HCT116 (cell line): Measurements from ENCODE around the gene PTGR3. TPM values are rescaled to one million over a fixed set of nuclear protein-coding genes. Genes with fewer than 3 reads are reported as not detected.

ENCODE experiments used
- ATAC-seq: fragments of 200-7000 bp; cut with Tn5 transposase; 2 replicates; pipeline ENCODE4 v1.9.1; 2020; ENCODE audit warnings: mild to moderate bottlenecking, moderate library complexity
- BruUV-seq: library from RNA; stranded (reverse); fragments of 400-500 nt; replicated peaks from 2 replicates; lab custom pipeline; 2021; lab: Mats Ljungman, UMichigan
- CTCF ChIA-PET: fragments of 300-600 bp; sonication (Branson Sonifier 250); formaldehyde crosslinking; loops from one replicate; lab custom pipeline; 2021; ENCODE audit warnings: antibody characterized with exemption; lab: Charles Lee
- POLR2A ChIA-PET: fragments of 300-600, 350-600 bp; sonication (Branson Sonifier 250); formaldehyde crosslinking; loops from one replicate; lab custom pipeline; 2021; ENCODE audit warnings: antibody characterized with exemption; lab: Charles Lee
- RAD21 ChIA-PET, 2 experiments: fragments of 300-600 bp; sonication (Branson Sonifier 250); formaldehyde crosslinking; loops; one replicate each; lab custom pipeline; 2023; ENCODE audit warnings: low total read pairs in 2 of 2; ENCODE audit not compliant: uncharacterized antibody in 2 of 2, unreplicated experiment in 2 of 2, low non-redundant PET in 1 of 2; lab: Charles Lee
- DNase-seq: peaks from one replicate; pipeline ENCODE4 v3.0.0-alpha.2; 2010; ENCODE audit warnings: low read depth, low spot score
- H2AFZ ChIP-seq: fragments of 200-600 bp; shearing (Covaris generic), sonication (generic); 2 replicates; pipeline ENCODE4 v1.6.1; 2017; ENCODE audit warnings: low read depth, mixed run types, mixed read lengths, antibody characterized with exemption, low read length; ENCODE audit not compliant: poor library complexity, severe bottlenecking
- H3K27ac ChIP-seq: 2 replicates; pipeline ENCODE4 v1.5.1; 2012; ENCODE audit warnings: low read depth, low read length
- H3K27me3 ChIP-seq: fragments of 200-600 bp; sonication (generic); 2 replicates; pipeline ENCODE4 v1.6.1; 2016; ENCODE audit warnings: mixed run types, low read length, mixed read lengths; ENCODE audit not compliant: insufficient read depth
- H3K36me3 ChIP-seq, 2 experiments: fragments of 200-500 bp in 1 of 2; fragments of 200-600 bp in 1 of 2; sonication (Bioruptor generic) in 1 of 2; sonication (generic) in 1 of 2; 2 replicates each; pipeline versions ENCODE4 v1.5.1 to v1.6.1; 2014 to 2016; ENCODE audit warnings: low read length in 2 of 2, inconsistent platforms in 1 of 2, mixed read lengths in 1 of 2, mixed run types in 1 of 2; ENCODE audit not compliant: insufficient read depth in 2 of 2, control insufficient read depth in 1 of 2
- H3K4me1 ChIP-seq, 2 experiments: fragments of 200-600 bp in 1 of 2; sonication (generic) in 1 of 2; 2 replicates each; pipeline versions ENCODE4 v1.5.1 to v1.6.1; 2012 to 2017; ENCODE audit warnings: low read length in 2 of 2, inconsistent platforms in 1 of 2, mild to moderate bottlenecking in 1 of 2, mixed read lengths in 1 of 2, mixed run types in 1 of 2, moderate library complexity in 1 of 2; ENCODE audit not compliant: insufficient read depth in 2 of 2, control insufficient read depth in 1 of 2
- H3K4me2 ChIP-seq: fragments of 200-600 bp; sonication (generic); 2 replicates; pipeline ENCODE4 v1.6.1; 2017; ENCODE audit warnings: mixed run types, low read length, mixed read lengths
- H3K4me3 ChIP-seq, 2 experiments: fragments of 200-600 bp in 1 of 2; sonication (generic) in 1 of 2; replicated peaks in 1 of 2; 2 replicates each; pipeline ENCODE4 v1.5.1; 2011 to 2016; ENCODE audit warnings: low read length in 2 of 2, control low read depth in 1 of 2, low read depth in 1 of 2, mild to moderate bottlenecking in 1 of 2, mixed read lengths in 1 of 2, mixed run types in 1 of 2
- H3K79me2 ChIP-seq: fragments of 200-600 bp; sonication (generic); 2 replicates; pipeline ENCODE4 v1.6.1; 2017; ENCODE audit warnings: mild to moderate bottlenecking, mixed run types, low read length, moderate library complexity, mixed read lengths; ENCODE audit not compliant: insufficient read depth
- H3K9ac ChIP-seq: fragments of 200-600 bp; sonication (generic); 2 replicates; pipeline ENCODE4 v1.6.1; 2016; ENCODE audit warnings: low read length, mixed read lengths
- H3K9me2 ChIP-seq: fragments of 200-600 bp; sonication (generic), shearing (Covaris generic); 2 replicates; pipeline ENCODE4 v1.6.1; 2017; ENCODE audit warnings: mixed run types, mild to moderate bottlenecking, moderate library complexity; ENCODE audit not compliant: insufficient read depth
- H3K9me3 ChIP-seq, 2 experiments: fragments of 200-500 bp in 1 of 2; fragments of 200-600 bp in 1 of 2; sonication (Bioruptor generic) in 1 of 2; sonication (generic) in 1 of 2; 2 replicates each; pipeline ENCODE4 v1.6.1; 2014 to 2017; ENCODE audit warnings: low read length in 2 of 2, mixed read lengths in 2 of 2, inconsistent platforms in 1 of 2, low read depth in 1 of 2, mild to moderate bottlenecking in 1 of 2, mixed run types in 1 of 2, moderate library complexity in 1 of 2; ENCODE audit not compliant: control insufficient read depth in 1 of 2, insufficient read depth in 1 of 2
- H4K20me1 ChIP-seq: fragments of 200-600 bp; sonication (generic), shearing (Covaris generic); 2 replicates; pipeline ENCODE4 v1.6.1; 2017; ENCODE audit warnings: mixed run types, mild to moderate bottlenecking, moderate library complexity; ENCODE audit not compliant: insufficient read depth
- POLR2AphosphoS5 ChIP-seq: IDR thresholded peaks from 2 replicates; pipeline ENCODE4 v1.6.1; 2011; ENCODE audit warnings: mild to moderate bottlenecking, low read depth, low read length, moderate library complexity
- RAD21 ChIP-seq: IDR thresholded peaks from 2 replicates; pipeline ENCODE4 v1.6.1; 2012; ENCODE audit warnings: low read depth, mild to moderate bottlenecking
- SRF ChIP-seq: IDR thresholded peaks from 2 replicates; pipeline ENCODE4 v1.6.1; 2012; ENCODE audit warnings: low read depth
- intact Hi-C: fragments of 100-400 bp; cut with micrococcal nuclease; formaldehyde crosslinking; loops from 2 replicates; pipeline ENCODE4 v1.10.0; 2022
- total RNA-seq: library from RNA; stranded (reverse); gene quantifications from one replicate; pipeline ENCODE4 v1.2.1, GENCODE V29; 2021; ENCODE audit not compliant: unreplicated experiment
- TF ChIP-seq, protein P1 (sequence below): IDR thresholded peaks from 2 replicates; pipeline ENCODE4 v1.6.1; 2012
- TF ChIP-seq, protein P2 (sequence below): IDR thresholded peaks from 2 replicates; pipeline ENCODE4 v1.6.1; 2012; ENCODE audit warnings: low read depth
- TF ChIP-seq, protein P3 (sequence below): IDR thresholded peaks from 2 replicates; pipeline ENCODE4 v1.6.1; 2011; ENCODE audit warnings: mild to moderate bottlenecking, low read length, moderate library complexity; ENCODE audit not compliant: insufficient replicate concordance; ENCODE audit errors: extremely low read depth

Gene PTGR3
- total RNA-seq, 1 experiment from 2014 or later, result 25.3 TPM

DNA sequence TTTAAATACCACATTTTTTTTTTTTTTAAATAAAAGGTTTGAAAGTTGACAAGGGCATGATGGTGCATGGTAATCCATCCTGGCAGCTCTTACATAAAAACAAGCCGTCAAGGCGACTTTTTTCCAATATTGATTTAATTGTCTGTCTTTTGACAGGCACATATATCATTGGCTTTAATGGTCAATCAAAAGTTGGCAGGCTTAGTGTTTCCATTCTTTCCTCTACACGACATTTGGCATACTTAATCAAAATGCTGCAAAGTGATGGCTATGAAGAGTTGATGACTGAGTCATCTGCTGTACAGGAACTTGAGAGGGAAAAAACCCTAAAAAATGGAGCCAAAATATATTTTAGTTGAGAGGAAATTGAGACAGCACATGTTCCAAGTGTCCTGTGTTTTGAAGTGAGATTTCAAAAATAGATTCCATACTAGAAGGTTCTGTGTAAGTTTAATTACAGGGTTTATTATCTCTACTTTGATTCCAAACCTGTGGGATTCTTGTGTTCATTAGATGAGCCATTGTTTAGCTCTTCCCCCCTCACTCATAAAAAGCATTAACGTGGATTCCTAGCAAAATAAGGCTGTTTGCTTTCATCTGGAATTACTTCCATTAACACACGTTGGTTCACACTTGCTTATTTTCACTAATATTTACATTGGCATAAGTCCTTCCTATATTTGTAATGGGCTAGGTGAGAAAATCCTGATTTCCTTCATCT lies 4.8 kb upstream of the PTGR3 start:
- Histone ChIP-seq H3K4me3 (no peak overlapping the region), H3K27me3 (no peaks in the 10 kb centered on the region), H3K4me1 (peaks cover 13 to 29% of the 10 kb centered on the region in 2 experiments; a peak in 3 of 4 replicates), H4K20me1 (no peaks in the 10 kb centered on the region), H3K4me2 (no peak overlapping the region), H3K36me3 (no peaks in the 10 kb centered on the region), H3K79me2 (no peaks in the 10 kb centered on the region), H3K27ac (no peak overlapping the region), H3K9ac (no peak overlapping the region), H3K9me2 (no peaks in the 10 kb centered on the region), H2AFZ (no peak overlapping the region), H3K9me3 (no peaks in the 10 kb centered on the region)
- intact Hi-C loops, result loop anchor here (5.0 kb wide), 1 partner anchor 194 kb away; no protein-coding TSS in a partner anchor
- ChIA-PET CTCF (no interaction called here), RAD21 (no interaction called here), POLR2A (no interaction called here)
- no peak for DNase-seq
- ATAC-seq, result no peak
- TF ChIP-seq, protein P1, sequence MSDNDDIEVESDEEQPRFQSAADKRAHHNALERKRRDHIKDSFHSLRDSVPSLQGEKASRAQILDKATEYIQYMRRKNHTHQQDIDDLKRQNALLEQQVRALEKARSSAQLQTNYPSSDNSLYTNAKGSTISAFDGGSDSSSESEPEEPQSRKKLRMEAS, result no peak
- no peak for TF ChIP-seq RAD21
- TF ChIP-seq SRF, result no peak
- TF ChIP-seq, protein P2, sequence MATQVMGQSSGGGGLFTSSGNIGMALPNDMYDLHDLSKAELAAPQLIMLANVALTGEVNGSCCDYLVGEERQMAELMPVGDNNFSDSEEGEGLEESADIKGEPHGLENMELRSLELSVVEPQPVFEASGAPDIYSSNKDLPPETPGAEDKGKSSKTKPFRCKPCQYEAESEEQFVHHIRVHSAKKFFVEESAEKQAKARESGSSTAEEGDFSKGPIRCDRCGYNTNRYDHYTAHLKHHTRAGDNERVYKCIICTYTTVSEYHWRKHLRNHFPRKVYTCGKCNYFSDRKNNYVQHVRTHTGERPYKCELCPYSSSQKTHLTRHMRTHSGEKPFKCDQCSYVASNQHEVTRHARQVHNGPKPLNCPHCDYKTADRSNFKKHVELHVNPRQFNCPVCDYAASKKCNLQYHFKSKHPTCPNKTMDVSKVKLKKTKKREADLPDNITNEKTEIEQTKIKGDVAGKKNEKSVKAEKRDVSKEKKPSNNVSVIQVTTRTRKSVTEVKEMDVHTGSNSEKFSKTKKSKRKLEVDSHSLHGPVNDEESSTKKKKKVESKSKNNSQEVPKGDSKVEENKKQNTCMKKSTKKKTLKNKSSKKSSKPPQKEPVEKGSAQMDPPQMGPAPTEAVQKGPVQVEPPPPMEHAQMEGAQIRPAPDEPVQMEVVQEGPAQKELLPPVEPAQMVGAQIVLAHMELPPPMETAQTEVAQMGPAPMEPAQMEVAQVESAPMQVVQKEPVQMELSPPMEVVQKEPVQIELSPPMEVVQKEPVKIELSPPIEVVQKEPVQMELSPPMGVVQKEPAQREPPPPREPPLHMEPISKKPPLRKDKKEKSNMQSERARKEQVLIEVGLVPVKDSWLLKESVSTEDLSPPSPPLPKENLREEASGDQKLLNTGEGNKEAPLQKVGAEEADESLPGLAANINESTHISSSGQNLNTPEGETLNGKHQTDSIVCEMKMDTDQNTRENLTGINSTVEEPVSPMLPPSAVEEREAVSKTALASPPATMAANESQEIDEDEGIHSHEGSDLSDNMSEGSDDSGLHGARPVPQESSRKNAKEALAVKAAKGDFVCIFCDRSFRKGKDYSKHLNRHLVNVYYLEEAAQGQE, result no peak
- TF ChIP-seq, protein P3, sequence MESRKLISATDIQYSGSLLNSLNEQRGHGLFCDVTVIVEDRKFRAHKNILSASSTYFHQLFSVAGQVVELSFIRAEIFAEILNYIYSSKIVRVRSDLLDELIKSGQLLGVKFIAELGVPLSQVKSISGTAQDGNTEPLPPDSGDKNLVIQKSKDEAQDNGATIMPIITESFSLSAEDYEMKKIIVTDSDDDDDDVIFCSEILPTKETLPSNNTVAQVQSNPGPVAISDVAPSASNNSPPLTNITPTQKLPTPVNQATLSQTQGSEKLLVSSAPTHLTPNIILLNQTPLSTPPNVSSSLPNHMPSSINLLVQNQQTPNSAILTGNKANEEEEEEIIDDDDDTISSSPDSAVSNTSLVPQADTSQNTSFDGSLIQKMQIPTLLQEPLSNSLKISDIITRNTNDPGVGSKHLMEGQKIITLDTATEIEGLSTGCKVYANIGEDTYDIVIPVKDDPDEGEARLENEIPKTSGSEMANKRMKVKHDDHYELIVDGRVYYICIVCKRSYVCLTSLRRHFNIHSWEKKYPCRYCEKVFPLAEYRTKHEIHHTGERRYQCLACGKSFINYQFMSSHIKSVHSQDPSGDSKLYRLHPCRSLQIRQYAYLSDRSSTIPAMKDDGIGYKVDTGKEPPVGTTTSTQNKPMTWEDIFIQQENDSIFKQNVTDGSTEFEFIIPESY, result no peak
- TF ChIP-seq POLR2AphosphoS5, result no peak
- BruUV-seq, result no TSS peak
